ENCODE results near the gene FPGS. TPM values are rescaled to one million over a fixed set of nuclear protein-coding genes. Genes with fewer than 3 reads are reported as not detected.

Gene FPGS
- total RNA-seq, 2 experiments from 2014 or later, result 71.9 to 80.4 TPM

Small RNAs within 50 kb of the gene (microRNA-seq; reads per million reads assigned to microRNA genes)
- gene MIR2861 (ENCODE audit: borderline replicate concordance), result not detected
- not detected for gene MIR3960 (ENCODE audit: borderline replicate concordance)

Other genes starting within 250 kb of the FPGS start
- gene STXBP1, start 190.6 kb upstream of the FPGS start, total RNA-seq, result 10 to 100 TPM; 15.9 to 18.1 TPM
- not detected for gene CFAP157, start 95.9 kb upstream of the FPGS start, total RNA-seq
- 10 to 100 TPM; 12.9 to 15.1 TPM for gene PTRH1, start 87.2 kb upstream of the FPGS start, total RNA-seq
- under 1 TPM; 0.16 to 0.30 TPM for gene TTC16, start 86.8 kb upstream of the FPGS start, total RNA-seq
- 10 to 100 TPM; 11.3 to 14.0 TPM for gene TOR2A, start 67.6 kb upstream of the FPGS start, total RNA-seq
- 10 to 100 TPM; 30.3 to 35.2 TPM for gene SH2D3C, start 24.2 kb upstream of the FPGS start, total RNA-seq
- 10 to 100 TPM; 63.8 to 80.4 TPM for gene CDK9, start 16.8 kb upstream of the FPGS start, total RNA-seq
- 10 to 100 TPM; 13.9 to 15.2 TPM for gene ENG, start 51.8 kb downstream of the FPGS start, total RNA-seq
- 10 to 100 TPM; 14.5 to 23.9 TPM for gene AK1, start 74.8 kb downstream of the FPGS start, total RNA-seq
- 10 to 100 TPM; 46.3 to 63.3 TPM for gene ST6GALNAC6, start 96.7 kb downstream of the FPGS start, total RNA-seq
- 10 to 100 TPM; 14.9 to 20.7 TPM for gene ST6GALNAC4, start 114.2 kb downstream of the FPGS start, total RNA-seq
- gene PIP5KL1, start 127.9 kb downstream of the FPGS start, total RNA-seq, result 1 to 10 TPM; 1.9 to 2.8 TPM
- 10 to 100 TPM; 44.1 to 46.6 TPM for gene DPM2, start 135.0 kb downstream of the FPGS start, total RNA-seq
- 10 to 100 TPM; 56.2 to 58.4 TPM for gene EEIG1, start 178.1 kb downstream of the FPGS start, total RNA-seq